Measurements from ENCODE around the gene EVI5L.

Gene EVI5L

DNA sequence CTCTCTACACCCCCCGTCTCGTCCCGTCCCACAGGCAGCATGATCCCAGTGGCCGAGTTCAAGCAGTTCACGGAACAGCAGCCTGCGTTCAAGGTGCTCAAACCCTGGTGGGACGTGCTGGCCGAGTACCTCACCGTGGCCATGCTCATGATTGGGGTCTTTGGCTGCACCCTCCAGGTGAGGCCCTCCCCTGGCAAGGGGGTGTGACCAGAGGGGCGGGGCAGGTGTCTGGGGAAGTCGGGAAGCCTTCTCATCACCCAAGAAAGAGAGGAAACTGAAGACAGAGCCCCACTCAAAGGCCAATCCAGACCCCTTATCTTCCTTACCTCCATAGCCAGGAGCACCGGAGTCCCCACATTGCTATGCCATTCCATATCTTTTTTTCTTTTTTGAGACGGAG is 65.5 kb downstream of the EVI5L start:
- Histone ChIP-seq H3K27me3 (ENCODE audit: control insufficient read depth in 1 of 2, insufficient read depth in 2 of 2, low read length in 2 of 2) (no peaks in the 10 kb centered on the region), H3K4me3 (ENCODE audit: low read depth in 1 of 2, low read length in 2 of 2) (no peak overlapping the region), H3K4me1 (ENCODE audit: control insufficient read depth in 1 of 2, insufficient read depth in 2 of 2, low read length in 2 of 2) (no peaks in the 10 kb centered on the region), H3K9me3 (ENCODE audit: control insufficient read depth in 1 of 2, low read length in 2 of 2) (no peaks in the 10 kb centered on the region), H3K36me3 (ENCODE audit: control insufficient read depth in 1 of 2, insufficient read depth in 2 of 2, low read length in 2 of 2) (no peaks in the 10 kb centered on the region), H3K9ac (ENCODE audit: low read depth in 1 of 2, low read length in 2 of 2) (no peak overlapping the region), H3K27ac (ENCODE audit: low read depth, low read length) (no peak overlapping the region)

DNA sequence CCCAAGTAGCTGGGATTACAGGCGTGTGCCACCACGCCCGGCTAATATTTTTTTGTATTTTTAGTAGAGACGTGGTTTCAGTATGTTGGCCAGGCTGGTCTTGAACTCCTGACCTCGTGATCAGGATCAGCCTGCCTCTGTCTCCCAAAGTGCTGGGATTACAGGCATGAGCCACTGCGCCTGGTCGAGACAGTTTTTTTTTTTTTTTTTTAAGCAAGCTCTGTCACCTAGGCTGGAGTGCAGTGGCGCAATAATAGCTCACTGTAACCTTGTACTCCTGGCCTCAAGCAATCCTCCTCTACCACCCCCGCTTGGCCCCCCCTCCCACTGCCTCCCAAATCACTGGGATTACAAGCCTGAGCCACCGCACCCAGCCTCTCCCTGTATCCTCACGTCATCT is 67.3 kb downstream of the EVI5L start:
- H3K4me3 ChIP-seq (ENCODE audit: low read depth in 1 of 2, low read length in 2 of 2) = no peak overlapping the region
- H3K27ac ChIP-seq (ENCODE audit: low read depth, low read length) = no peak overlapping the region
- no peaks in the 10 kb centered on the region for H3K9me3 ChIP-seq (ENCODE audit: control insufficient read depth in 1 of 2, low read length in 2 of 2)

DNA sequence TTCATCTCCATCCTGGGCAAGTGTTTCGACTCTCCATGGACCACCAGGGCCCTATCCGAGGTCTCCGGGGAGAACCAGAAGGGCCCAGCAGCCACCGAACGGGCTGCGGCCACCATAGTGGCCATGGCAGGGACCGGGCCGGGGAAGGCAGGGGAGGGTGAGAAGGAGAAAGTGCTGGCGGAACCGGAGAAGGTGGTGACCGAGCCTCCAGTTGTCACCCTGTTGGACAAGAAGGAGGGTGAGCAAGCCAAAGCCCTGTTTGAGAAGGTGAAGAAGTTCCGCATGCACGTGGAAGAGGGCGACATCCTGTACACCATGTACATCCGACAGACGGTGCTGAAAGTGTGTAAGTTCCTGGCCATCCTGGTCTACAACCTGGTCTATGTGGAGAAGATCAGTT is 68.9 kb downstream of the EVI5L start:
- Histone ChIP-seq H3K9ac (ENCODE audit: low read depth in 1 of 2, low read length in 2 of 2) (no peak overlapping the region), H3K36me3 (ENCODE audit: control insufficient read depth in 1 of 2, insufficient read depth in 2 of 2, low read length in 2 of 2) (no peaks in the 10 kb centered on the region), H3K9me3 (ENCODE audit: control insufficient read depth in 1 of 2, low read length in 2 of 2) (no peaks in the 10 kb centered on the region), H3K27ac (ENCODE audit: low read depth, low read length) (no peak overlapping the region), H3K27me3 (ENCODE audit: control insufficient read depth in 1 of 2, insufficient read depth in 2 of 2, low read length in 2 of 2) (no peaks in the 10 kb centered on the region), H3K4me3 (ENCODE audit: low read depth in 1 of 2, low read length in 2 of 2) (no peak overlapping the region), H3K4me1 (ENCODE audit: control insufficient read depth in 1 of 2, insufficient read depth in 2 of 2, low read length in 2 of 2) (peaks cover 6 to 10% of the 10 kb centered on the region in 2 donors)

More for the DNA sequence above, 67.3 kb downstream of the EVI5L start:
- Histone ChIP-seq H3K36me3 (ENCODE audit: control insufficient read depth in 1 of 2, insufficient read depth in 2 of 2, low read length in 2 of 2) (no peaks in the 10 kb centered on the region), H3K27me3 (ENCODE audit: control insufficient read depth in 1 of 2, insufficient read depth in 2 of 2, low read length in 2 of 2) (no peaks in the 10 kb centered on the region), H3K4me1 (ENCODE audit: control insufficient read depth in 1 of 2, insufficient read depth in 2 of 2, low read length in 2 of 2) (no peaks in the 10 kb centered on the region), H3K9ac (ENCODE audit: low read depth in 1 of 2, low read length in 2 of 2) (no peak overlapping the region)

DNA sequence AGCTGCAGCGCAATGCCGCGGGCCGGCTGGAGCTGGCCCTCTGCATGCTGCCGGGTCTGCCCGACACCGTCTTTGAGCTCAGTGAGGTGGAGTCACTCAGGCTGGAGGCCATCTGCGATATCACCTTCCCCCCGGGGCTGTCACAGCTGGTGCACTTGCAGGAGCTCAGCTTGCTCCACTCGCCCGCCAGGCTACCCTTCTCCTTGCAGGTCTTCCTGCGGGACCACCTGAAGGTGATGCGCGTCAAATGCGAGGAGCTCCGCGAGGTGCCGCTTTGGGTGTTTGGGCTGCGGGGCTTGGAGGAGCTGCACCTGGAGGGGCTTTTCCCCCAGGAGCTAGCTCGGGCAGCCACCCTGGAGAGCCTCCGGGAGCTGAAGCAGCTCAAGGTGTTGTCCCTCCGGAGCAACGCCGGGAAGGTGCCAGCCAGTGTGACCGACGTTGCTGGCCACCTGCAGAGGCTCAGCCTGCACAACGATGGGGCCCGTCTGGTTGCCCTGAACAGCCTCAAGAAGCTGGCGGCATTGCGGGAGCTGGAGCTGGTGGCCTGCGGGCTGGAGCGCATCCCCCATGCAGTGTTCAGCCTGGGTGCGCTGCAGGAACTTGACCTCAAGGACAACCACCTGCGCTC is 69.8 kb downstream of the EVI5L start:
- H3K36me3 ChIP-seq (ENCODE audit: control insufficient read depth in 1 of 2, insufficient read depth in 2 of 2, low read length in 2 of 2) = no peaks in the 10 kb centered on the region
- no peak overlapping the region for H3K4me3 ChIP-seq (ENCODE audit: low read depth in 1 of 2, low read length in 2 of 2)
- H3K27me3 ChIP-seq (ENCODE audit: control insufficient read depth in 1 of 2, insufficient read depth in 2 of 2, low read length in 2 of 2) = no peaks in the 10 kb centered on the region
- H3K4me1 ChIP-seq (ENCODE audit: control insufficient read depth in 1 of 2, insufficient read depth in 2 of 2, low read length in 2 of 2) = peaks cover 9 to 17% of the 10 kb centered on the region in 2 donors
- no peak overlapping the region for H3K27ac ChIP-seq (ENCODE audit: low read depth, low read length)
- H3K9ac ChIP-seq (ENCODE audit: low read depth in 1 of 2, low read length in 2 of 2) = no peak overlapping the region
- H3K9me3 ChIP-seq (ENCODE audit: control insufficient read depth in 1 of 2, low read length in 2 of 2) = no peaks in the 10 kb centered on the region

DNA sequence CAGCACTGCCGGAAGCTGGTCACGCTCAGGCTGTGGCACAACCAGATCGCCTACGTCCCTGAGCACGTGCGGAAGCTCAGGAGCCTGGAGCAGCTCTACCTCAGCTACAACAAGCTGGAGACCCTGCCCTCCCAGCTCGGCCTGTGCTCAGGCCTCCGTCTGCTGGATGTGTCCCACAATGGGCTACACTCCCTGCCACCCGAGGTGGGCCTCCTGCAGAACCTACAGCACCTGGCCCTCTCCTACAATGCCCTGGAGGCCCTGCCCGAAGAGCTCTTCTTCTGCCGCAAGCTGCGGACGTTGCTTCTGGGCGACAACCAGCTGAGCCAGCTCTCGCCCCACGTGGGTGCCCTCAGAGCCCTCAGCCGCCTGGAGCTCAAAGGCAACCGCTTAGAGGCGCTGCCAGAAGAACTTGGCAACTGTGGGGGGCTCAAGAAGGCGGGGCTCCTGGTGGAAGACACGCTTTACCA is 70.4 kb downstream of the EVI5L start:
- Histone ChIP-seq H3K9me3 (ENCODE audit: control insufficient read depth in 1 of 2, low read length in 2 of 2) (no peaks in the 10 kb centered on the region), H3K4me3 (ENCODE audit: low read depth in 1 of 2, low read length in 2 of 2) (no peak overlapping the region), H3K36me3 (ENCODE audit: control insufficient read depth in 1 of 2, insufficient read depth in 2 of 2, low read length in 2 of 2) (no peaks in the 10 kb centered on the region), H3K27me3 (ENCODE audit: control insufficient read depth in 1 of 2, insufficient read depth in 2 of 2, low read length in 2 of 2) (no peaks in the 10 kb centered on the region), H3K27ac (ENCODE audit: low read depth, low read length) (no peak overlapping the region), H3K4me1 (ENCODE audit: control insufficient read depth in 1 of 2, insufficient read depth in 2 of 2, low read length in 2 of 2) (peaks cover 14 to 22% of the 10 kb centered on the region in 2 donors), H3K9ac (ENCODE audit: low read depth in 1 of 2, low read length in 2 of 2) (no peak overlapping the region)

DNA sequence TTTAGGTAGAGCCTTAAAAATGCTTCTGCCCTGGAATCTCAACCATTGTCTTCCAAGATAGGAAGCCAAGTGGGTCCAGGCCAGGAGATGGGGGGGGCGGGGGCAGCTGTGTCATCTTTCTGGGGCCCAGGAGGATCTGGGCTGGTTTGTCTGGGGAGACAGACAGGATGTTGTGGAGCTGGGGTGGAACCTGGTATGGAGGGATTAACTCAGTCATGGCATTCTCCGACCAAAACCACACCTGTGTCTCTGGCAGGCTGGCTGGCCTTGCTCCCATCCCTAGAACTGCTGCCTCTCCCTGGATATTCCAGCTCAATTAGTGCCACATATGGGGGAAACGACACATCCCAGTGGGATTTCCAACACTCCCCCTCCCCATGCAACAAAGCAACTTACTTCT is 70.9 kb downstream of the EVI5L start:
- no peaks in the 10 kb centered on the region for H3K36me3 ChIP-seq (ENCODE audit: control insufficient read depth in 1 of 2, insufficient read depth in 2 of 2, low read length in 2 of 2)
- peaks cover 14 to 22% of the 10 kb centered on the region in 2 donors for H3K4me1 ChIP-seq (ENCODE audit: control insufficient read depth in 1 of 2, insufficient read depth in 2 of 2, low read length in 2 of 2)
- H3K27ac ChIP-seq (ENCODE audit: low read depth, low read length) = no peak overlapping the region
- H3K9me3 ChIP-seq (ENCODE audit: control insufficient read depth in 1 of 2, low read length in 2 of 2) = no peaks in the 10 kb centered on the region
- H3K4me3 ChIP-seq (ENCODE audit: low read depth in 1 of 2, low read length in 2 of 2) = no peak overlapping the region
- no peak overlapping the region for H3K9ac ChIP-seq (ENCODE audit: low read depth in 1 of 2, low read length in 2 of 2)
- H3K27me3 ChIP-seq (ENCODE audit: control insufficient read depth in 1 of 2, insufficient read depth in 2 of 2, low read length in 2 of 2) = no peaks in the 10 kb centered on the region

DNA sequence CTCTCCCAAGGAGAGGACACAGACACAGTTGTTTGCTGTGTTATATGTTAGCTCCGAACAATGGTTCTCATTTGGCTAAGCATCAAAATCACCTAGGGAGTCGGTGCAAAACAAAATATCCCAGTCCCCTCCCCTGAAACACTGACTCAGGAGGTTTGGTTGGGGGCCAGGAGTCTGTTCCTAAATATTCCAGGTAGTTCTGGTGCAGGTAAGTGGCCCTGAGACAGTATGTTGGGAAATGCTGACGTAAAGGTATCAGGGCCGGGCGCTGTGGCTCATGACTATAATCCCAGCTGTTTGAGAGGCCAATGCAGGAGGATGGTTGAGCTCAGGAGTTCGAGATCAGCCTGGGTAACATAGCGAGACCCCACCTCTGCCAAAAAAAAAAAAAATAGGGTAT is 71.3 kb downstream of the EVI5L start:
- Histone ChIP-seq H3K36me3 (ENCODE audit: control insufficient read depth in 1 of 2, insufficient read depth in 2 of 2, low read length in 2 of 2) (no peaks in the 10 kb centered on the region), H3K4me1 (ENCODE audit: control insufficient read depth in 1 of 2, insufficient read depth in 2 of 2, low read length in 2 of 2) (peaks cover 14 to 22% of the 10 kb centered on the region in 2 donors), H3K9ac (ENCODE audit: low read depth in 1 of 2, low read length in 2 of 2) (no peak overlapping the region), H3K27me3 (ENCODE audit: control insufficient read depth in 1 of 2, insufficient read depth in 2 of 2, low read length in 2 of 2) (no peaks in the 10 kb centered on the region), H3K27ac (ENCODE audit: low read depth, low read length) (no peak overlapping the region), H3K4me3 (ENCODE audit: low read depth in 1 of 2, low read length in 2 of 2) (no peak overlapping the region), H3K9me3 (ENCODE audit: control insufficient read depth in 1 of 2, low read length in 2 of 2) (no peaks in the 10 kb centered on the region)

DNA sequence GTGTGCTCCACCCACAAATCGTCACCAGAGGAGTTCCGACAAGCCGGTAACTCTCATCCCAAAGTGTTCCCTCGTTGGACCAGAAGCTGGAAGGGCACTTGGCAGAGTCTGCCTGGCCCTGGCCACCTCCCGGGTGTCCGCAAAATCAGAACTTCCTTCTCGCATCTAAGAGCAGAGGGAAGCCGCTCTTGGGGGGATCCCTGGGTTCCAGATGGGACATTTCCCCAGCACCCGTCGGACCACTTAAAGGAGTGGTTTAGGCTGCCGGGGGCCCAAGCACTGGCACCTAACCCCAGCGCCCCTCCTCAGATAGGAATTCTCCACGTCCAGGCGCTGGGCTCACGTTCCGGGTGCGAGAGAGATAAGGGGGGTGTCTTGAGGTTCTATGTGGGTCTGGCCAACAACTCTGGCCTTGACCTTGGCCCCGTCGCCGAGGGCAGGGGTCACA is 72.8 kb downstream of the EVI5L start:
- H3K9ac ChIP-seq (ENCODE audit: low read depth in 1 of 2, low read length in 2 of 2) = peak overlapping the region; percentile 74 to 97
- H3K4me3 ChIP-seq (ENCODE audit: low read depth in 1 of 2, low read length in 2 of 2) = peak overlapping the region; percentile 83 to 93
- H3K4me1 ChIP-seq (ENCODE audit: control insufficient read depth in 1 of 2, insufficient read depth in 2 of 2, low read length in 2 of 2) = peaks cover 14 to 22% of the 10 kb centered on the region in 2 donors
- H3K36me3 ChIP-seq (ENCODE audit: control insufficient read depth in 1 of 2, insufficient read depth in 2 of 2, low read length in 2 of 2) = peaks cover 0 to 5% of the 10 kb centered on the region in 2 donors
- H3K27ac ChIP-seq (ENCODE audit: low read depth, low read length) = peak overlapping the region; percentile 71
- no peaks in the 10 kb centered on the region for H3K9me3 ChIP-seq (ENCODE audit: control insufficient read depth in 1 of 2, low read length in 2 of 2)
- H3K27me3 ChIP-seq (ENCODE audit: control insufficient read depth in 1 of 2, insufficient read depth in 2 of 2, low read length in 2 of 2) = no peaks in the 10 kb centered on the region

DNA sequence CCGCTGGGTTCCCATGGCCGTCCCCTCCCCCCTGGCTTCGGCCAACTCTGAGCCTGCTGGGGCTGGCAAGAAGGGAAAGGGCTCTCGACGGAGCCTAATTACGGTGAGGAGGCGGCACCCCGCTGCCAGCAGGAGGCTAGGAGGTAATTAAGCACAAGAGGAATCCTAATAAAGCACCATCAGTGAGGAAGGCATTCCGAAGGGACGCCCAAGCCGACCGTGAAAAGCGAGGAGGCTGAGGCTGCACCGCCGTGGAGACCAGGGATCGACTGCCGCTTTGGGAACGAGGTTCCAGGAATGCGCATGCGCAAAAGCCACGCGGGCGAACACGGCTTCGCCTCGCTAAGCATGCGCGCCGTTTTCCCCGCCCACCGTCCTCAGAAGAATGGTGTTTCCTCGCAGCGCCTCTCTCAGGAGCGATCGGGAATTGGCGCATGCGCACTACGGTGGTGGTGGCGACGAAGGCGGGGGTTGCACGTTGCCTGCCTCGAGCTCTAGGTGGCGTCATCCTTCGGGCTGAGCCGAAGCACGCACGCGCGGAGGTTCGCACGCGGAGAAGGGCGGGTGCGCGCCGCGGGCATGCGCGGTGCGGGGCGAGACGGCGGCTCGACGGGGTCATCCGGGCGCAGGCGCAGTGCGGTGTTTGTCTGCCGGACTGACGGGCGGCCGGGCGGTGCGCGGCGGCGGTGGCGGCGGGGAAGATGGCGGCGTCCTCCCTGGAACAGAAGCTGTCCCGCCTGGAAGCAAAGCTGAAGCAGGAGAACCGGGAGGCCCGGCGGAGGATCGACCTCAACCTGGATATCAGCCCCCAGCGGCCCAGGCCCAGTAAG is 73.4 kb downstream of the EVI5L start, which contains the start of gene MAP2K7:
TSS of gene MAP2K7 (plus strand) at position 634 of the 830 bp plus-strand sequence. CDS start at position 702, 68 bp downstream.
- H3K9me3 ChIP-seq (ENCODE audit: control insufficient read depth in 1 of 2, low read length in 2 of 2) = no peaks in the 10 kb centered on the region
- peaks cover 14 to 22% of the 10 kb centered on the region in 2 donors for H3K4me1 ChIP-seq (ENCODE audit: control insufficient read depth in 1 of 2, insufficient read depth in 2 of 2, low read length in 2 of 2)
- H3K36me3 ChIP-seq (ENCODE audit: control insufficient read depth in 1 of 2, insufficient read depth in 2 of 2, low read length in 2 of 2) = peaks cover 0 to 5% of the 10 kb centered on the region in 2 donors
- H3K27ac ChIP-seq (ENCODE audit: low read depth, low read length) = peak within 1 kb of the TSS; percentile 71
- peak within 1 kb of the TSS; percentile 93 to 97 for H3K9ac ChIP-seq (ENCODE audit: low read depth in 1 of 2, low read length in 2 of 2)
- H3K27me3 ChIP-seq (ENCODE audit: control insufficient read depth in 1 of 2, insufficient read depth in 2 of 2, low read length in 2 of 2) = no peaks in the 10 kb centered on the region
- H3K4me3 ChIP-seq (ENCODE audit: low read depth in 1 of 2, low read length in 2 of 2) = peak within 1 kb of the TSS; percentile 83 to 93
